ENCODE measurements around the gene CRYM. TPM values are rescaled to one million over a fixed set of nuclear protein-coding genes. Genes with fewer than 3 reads are reported as not detected.

Gene CRYM
- total RNA-seq, 1 donor: 7.8 TPM

Other genes with a start within 250 kb of the CRYM start
- under 0.01 TPM for gene DNAH3, start 127.4 kb downstream of the CRYM start, total RNA-seq
- gene LDAF1, start 119.6 kb downstream of the CRYM start, total RNA-seq: 83.7 TPM
- gene ZP2, start 66.7 kb downstream of the CRYM start, total RNA-seq: not detected
- gene ANKS4B, start 44.6 kb downstream of the CRYM start, total RNA-seq: not detected